ENCODE data around the gene SYNGR2.

The SYNGR2 gene

GRCh38 chr17:78143214-78144146 is 24.9 kb upstream of the SYNGR2 start:
- no peak for DNase-seq (ENCODE audit: low read depth)

- no peak for DNase-seq (ENCODE audit: low read depth)
Observed at GRCh38 chr17:78144147-78144719, 24.1 kb upstream of the SYNGR2 start.

GRCh38 chr17:78144736-78145641 is 23.4 kb upstream of the SYNGR2 start:
- no peak for DNase-seq (ENCODE audit: low read depth)

GRCh38 chr17:78146471-78146869 is 21.9 kb upstream of the SYNGR2 start:
- no peak for DNase-seq (ENCODE audit: low read depth)

- no peak for DNase-seq (ENCODE audit: low read depth)
Observed at GRCh38 chr17:78146881-78147280, 21.5 kb upstream of the SYNGR2 start.

- no peak for DNase-seq (ENCODE audit: low read depth)
Observed at GRCh38 chr17:78147315-78147998, 20.9 kb upstream of the SYNGR2 start.

GRCh38 chr17:78148286-78149016 is 19.9 kb upstream of the SYNGR2 start:
- DNase-seq (ENCODE audit: low read depth), result no peak

GRCh38 chr17:78151514-78152008 is 16.8 kb upstream of the SYNGR2 start:
- no peak for DNase-seq (ENCODE audit: low read depth)

GRCh38 chr17:78154903-78155811 is 13.2 kb upstream of the SYNGR2 start:
- DNase-seq (ENCODE audit: low read depth), result no peak

- DNase-seq (ENCODE audit: low read depth), result no peak
Observed at GRCh38 chr17:78159575-78160158, 8.7 kb upstream of the SYNGR2 start.

- no peak for DNase-seq (ENCODE audit: low read depth)
Observed at GRCh38 chr17:78163881-78164747, 4.3 kb upstream of the SYNGR2 start.

- no peak for DNase-seq (ENCODE audit: low read depth)
Observed at GRCh38 chr17:78164748-78165607, 3.4 kb upstream of the SYNGR2 start.

- no peak for DNase-seq (ENCODE audit: low read depth)
Observed at GRCh38 chr17:78166416-78166815, 2.0 kb upstream of the SYNGR2 start.

GRCh38 chr17:78168903-78169793 is 767 bp downstream of the SYNGR2 start:
- peak; percentile 51 for DNase-seq (ENCODE audit: low read depth)

- no peak for DNase-seq (ENCODE audit: low read depth)
Observed at GRCh38 chr17:78170692-78171590, 2.6 kb downstream of the SYNGR2 start.

All from stimulated activated CD8-positive, alpha-beta memory T cell treated with anti-CD3 and anti-CD28 coated beads, Interleukin-4, amount 100 ng/mL, for 24 hours (primary cell).